SK-N-SH (cell line): ENCODE measurements around the gene SLC16A10. TPM values are rescaled to one million over a fixed set of nuclear protein-coding genes. Genes with fewer than 3 reads are reported as not detected.
A peak's percentile ranks its signal among the peaks of the same experiment; 100 is the strongest.

Source experiments
- CTCF ChIA-PET: fragments of 300-600, 350-600 bp; formaldehyde crosslinking; extraction: SDS; loops from one replicate; lab custom pipeline; 2021; lab: Yijun Ruan, JAX
- POLR2A ChIA-PET: fragments of 350-600 bp; sonication (Branson Sonifier 250); formaldehyde crosslinking; extraction: SDS; loops from one replicate; lab custom pipeline; 2020; ENCODE audit warnings: antibody characterized with exemption, inconsistent platforms; lab: Yijun Ruan, JAX
- DNase-seq: peaks from one replicate; pipeline ENCODE4 v3.0.0; 2012
- H2AFZ ChIP-seq: fragments of 200-600 bp; sonication (generic); 2 replicates; pipeline ENCODE4 v1.8.1; 2016; ENCODE audit warnings: antibody characterized with exemption, mild to moderate bottlenecking, low read depth
- H3F3A ChIP-seq: fragments of 200-600 bp; sonication (generic); replicated peaks from 2 replicates; pipeline ENCODE3; 2016; ENCODE audit warnings: antibody characterized with exemption, mild to moderate bottlenecking; ENCODE audit not compliant: insufficient read depth
- H3K27ac ChIP-seq, 2 experiments: fragments of 200-500 bp in 1 of 2; fragments of 200-600 bp in 1 of 2; sonication (Bioruptor generic) in 1 of 2; sonication (generic), shearing (Covaris generic) in 1 of 2; 2 replicates each; pipeline versions ENCODE4 v1.5.1 to v1.6.1; 2014 to 2016; ENCODE audit warnings: low read depth in 2 of 2, inconsistent platforms in 1 of 2, low read length in 1 of 2, mild to moderate bottlenecking in 1 of 2, mixed read lengths in 1 of 2
- H3K27me3 ChIP-seq: fragments of 200-600 bp; sonication (generic), shearing (Covaris generic); 2 replicates; pipeline ENCODE4 v1.6.1; 2016; ENCODE audit warnings: mixed run types; ENCODE audit not compliant: insufficient read depth
- H3K36me3 ChIP-seq, 2 experiments: fragments of 200-500 bp in 1 of 2; fragments of 200-600 bp in 1 of 2; sonication (Bioruptor generic) in 1 of 2; sonication (generic) in 1 of 2; replicated peaks in 1 of 2; 2 replicates each; pipeline versions ENCODE3 to v1.5.1; 2014 to 2016; ENCODE audit warnings: low read length in 1 of 2, mild to moderate bottlenecking in 1 of 2; ENCODE audit not compliant: insufficient read depth in 2 of 2, control insufficient read depth in 1 of 2
- H3K4me1 ChIP-seq, 2 experiments: fragments of 200-500 bp in 1 of 2; fragments of 200-600 bp in 1 of 2; sonication (Bioruptor generic) in 1 of 2; sonication (generic), shearing (Covaris generic) in 1 of 2; 2 replicates each; pipeline versions ENCODE4 v1.5.1 to v1.6.1; 2014 to 2016; ENCODE audit warnings: low read depth in 1 of 2, low read length in 1 of 2, mixed run types in 1 of 2; ENCODE audit not compliant: insufficient read depth in 2 of 2, control insufficient read depth in 1 of 2
- H3K4me2 ChIP-seq: fragments of 200-600 bp; sonication (generic), shearing (Covaris generic); 2 replicates; pipeline ENCODE4 v1.6.1; 2017; ENCODE audit warnings: mixed run types
- H3K4me3 ChIP-seq, 2 experiments: fragments of 200-500 bp in 1 of 2; fragments of 200-600 bp in 1 of 2; sonication (Bioruptor generic) in 1 of 2; sonication (generic), shearing (Covaris generic) in 1 of 2; 2 replicates each; pipeline versions ENCODE4 v1.5.1 to v1.8.1; 2014 to 2016; ENCODE audit warnings: low read depth in 2 of 2, inconsistent platforms in 1 of 2, low read length in 1 of 2, mild to moderate bottlenecking in 1 of 2, mixed read lengths in 1 of 2, moderate library complexity in 1 of 2
- H3K79me2 ChIP-seq: fragments of 200-600 bp; sonication (generic); 2 replicates; pipeline ENCODE4 v1.8.1; 2017; ENCODE audit warnings: mild to moderate bottlenecking; ENCODE audit not compliant: insufficient read depth
- H3K9ac ChIP-seq: fragments of 200-600 bp; sonication (generic); 2 replicates; pipeline ENCODE4 v1.6.1; 2017; ENCODE audit warnings: mixed run types
- H3K9me2 ChIP-seq: fragments of 200-600 bp; sonication (generic); 2 replicates; pipeline ENCODE4 v1.6.1; 2017; ENCODE audit warnings: mixed run types
- H3K9me3 ChIP-seq: fragments of 200-600 bp; sonication (generic); 2 replicates; pipeline ENCODE4 v1.6.1; 2017; ENCODE audit warnings: mixed run types, mild to moderate bottlenecking, moderate library complexity
- H4K20me1 ChIP-seq: fragments of 200-600 bp; sonication (generic); 2 replicates; pipeline ENCODE4 v1.6.1; 2017; ENCODE audit warnings: mild to moderate bottlenecking, mixed run types; ENCODE audit not compliant: insufficient read depth
- CHD2 ChIP-seq: fragments of 150-350 bp; IDR thresholded peaks from 2 replicates; pipeline ENCODE4 v1.6.1; 2018; ENCODE audit warnings: low read length; ENCODE audit not compliant: partially characterized antibody
- FOXJ3 ChIP-seq: sonication (generic); formaldehyde crosslinking; IDR thresholded peaks from 2 replicates; pipeline ENCODE4 v1.5.1; 2020; ENCODE audit warnings: mild to moderate bottlenecking, missing genetic modification reagents
- FOXM1 ChIP-seq: IDR thresholded peaks from 2 replicates; pipeline ENCODE4 v1.4.0; 2012; ENCODE audit warnings: low read depth, mild to moderate bottlenecking
- NRF1 ChIP-seq: IDR thresholded peaks from 2 replicates; pipeline ENCODE4 v1.6.1; 2012; ENCODE audit warnings: low read depth, mild to moderate bottlenecking, low read length
- RAD21 ChIP-seq: IDR thresholded peaks from 2 replicates; pipeline ENCODE4 v1.6.1; 2012; ENCODE audit warnings: mild to moderate bottlenecking, low read length
- TCF12 ChIP-seq: IDR thresholded peaks from 2 replicates; pipeline ENCODE4 v1.4.0; 2012
- WGBS: methylation state at CpG from one replicate; pipeline ENCODE4 v1.1.6; 2017; ENCODE audit warnings: low lambda C conversion rate; 5-methylcytosine and 5-hydroxymethylcytosine counted together
- polyA plus RNA-seq, 3 experiments: library from polyadenylated mRNA; depleted of rRNA; stranded (reverse); fragments of >200 nt; gene quantifications; 2 replicates each; pipeline ENCODE4 v1.2.3, GENCODE V29; 2012
- TF ChIP-seq, protein P1 (sequence below): fragments of 150-350 bp; IDR thresholded peaks from 2 replicates; pipeline ENCODE4 v1.6.1; 2017; ENCODE audit warnings: antibody characterized with exemption, low read length, low read depth, borderline replicate concordance
- TF ChIP-seq, protein P2 (sequence below): fragments of 200-600 bp; sonication (generic); IDR thresholded peaks from 2 replicates; pipeline ENCODE4 v1.6.1; 2017; ENCODE audit warnings: antibody characterized with exemption, mild to moderate bottlenecking, moderate library complexity

The SLC16A10 gene
- polyA plus RNA-seq, 1 of the 3 experiments (the other 2 are of a cell fraction): 0.12 TPM

DNA sequence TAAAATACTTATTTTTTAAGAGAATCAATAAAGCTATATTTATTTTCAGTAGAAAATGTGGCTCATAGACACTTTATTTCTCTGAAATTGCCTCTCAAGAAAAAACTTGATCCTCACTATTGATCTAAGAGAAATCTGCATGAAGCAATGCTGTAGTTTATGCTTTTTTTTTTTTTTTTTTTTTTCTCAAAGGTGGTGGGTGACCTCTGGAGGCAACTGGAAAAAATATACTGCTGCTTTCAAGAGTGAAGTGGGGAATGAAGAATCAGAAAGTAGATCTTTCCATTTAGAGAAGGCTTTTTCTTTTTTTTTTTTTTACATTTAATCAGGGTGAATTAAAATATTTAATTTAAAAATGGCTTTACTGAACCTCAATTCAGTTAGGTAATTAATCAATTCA, 169.3 kb downstream of the SLC16A10 start:
- peaks cover 6% of the 10 kb centered on the region for H3F3A ChIP-seq
- peak; percentile 53 for TF ChIP-seq RAD21
- TF ChIP-seq, protein P1, sequence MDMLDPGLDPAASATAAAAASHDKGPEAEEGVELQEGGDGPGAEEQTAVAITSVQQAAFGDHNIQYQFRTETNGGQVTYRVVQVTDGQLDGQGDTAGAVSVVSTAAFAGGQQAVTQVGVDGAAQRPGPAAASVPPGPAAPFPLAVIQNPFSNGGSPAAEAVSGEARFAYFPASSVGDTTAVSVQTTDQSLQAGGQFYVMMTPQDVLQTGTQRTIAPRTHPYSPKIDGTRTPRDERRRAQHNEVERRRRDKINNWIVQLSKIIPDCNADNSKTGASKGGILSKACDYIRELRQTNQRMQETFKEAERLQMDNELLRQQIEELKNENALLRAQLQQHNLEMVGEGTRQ: no peak
- TF ChIP-seq, protein P2, sequence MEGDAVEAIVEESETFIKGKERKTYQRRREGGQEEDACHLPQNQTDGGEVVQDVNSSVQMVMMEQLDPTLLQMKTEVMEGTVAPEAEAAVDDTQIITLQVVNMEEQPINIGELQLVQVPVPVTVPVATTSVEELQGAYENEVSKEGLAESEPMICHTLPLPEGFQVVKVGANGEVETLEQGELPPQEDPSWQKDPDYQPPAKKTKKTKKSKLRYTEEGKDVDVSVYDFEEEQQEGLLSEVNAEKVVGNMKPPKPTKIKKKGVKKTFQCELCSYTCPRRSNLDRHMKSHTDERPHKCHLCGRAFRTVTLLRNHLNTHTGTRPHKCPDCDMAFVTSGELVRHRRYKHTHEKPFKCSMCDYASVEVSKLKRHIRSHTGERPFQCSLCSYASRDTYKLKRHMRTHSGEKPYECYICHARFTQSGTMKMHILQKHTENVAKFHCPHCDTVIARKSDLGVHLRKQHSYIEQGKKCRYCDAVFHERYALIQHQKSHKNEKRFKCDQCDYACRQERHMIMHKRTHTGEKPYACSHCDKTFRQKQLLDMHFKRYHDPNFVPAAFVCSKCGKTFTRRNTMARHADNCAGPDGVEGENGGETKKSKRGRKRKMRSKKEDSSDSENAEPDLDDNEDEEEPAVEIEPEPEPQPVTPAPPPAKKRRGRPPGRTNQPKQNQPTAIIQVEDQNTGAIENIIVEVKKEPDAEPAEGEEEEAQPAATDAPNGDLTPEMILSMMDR: peak; percentile 53
- H3K36me3 ChIP-seq: no peaks in the 10 kb centered on the region
- peaks cover 0 to 10% of the 10 kb centered on the region in 2 experiments; a peak in 2 of 4 replicates for H3K4me1 ChIP-seq
- no peak overlapping the region for H3K9ac ChIP-seq
- H3K4me3 ChIP-seq: no peak overlapping the region
- H3K27ac ChIP-seq: no peak overlapping the region
- no peaks in the 10 kb centered on the region for H3K9me3 ChIP-seq
- ChIA-PET POLR2A (no interaction called here), CTCF (interaction anchor here (1.1 kb wide), 1 partner anchor 234 kb away, joined by 3 read pairs; no protein-coding TSS in a partner anchor)
- DNase-seq: no peak
- H4K20me1 ChIP-seq: no peaks in the 10 kb centered on the region
- no peaks in the 10 kb centered on the region for H3K27me3 ChIP-seq
- no peak overlapping the region for H2AFZ ChIP-seq
- H3K9me2 ChIP-seq: no peaks in the 10 kb centered on the region
- no peak overlapping the region for H3K4me2 ChIP-seq
- H3K79me2 ChIP-seq: peaks cover 23% of the 10 kb centered on the region

DNA sequence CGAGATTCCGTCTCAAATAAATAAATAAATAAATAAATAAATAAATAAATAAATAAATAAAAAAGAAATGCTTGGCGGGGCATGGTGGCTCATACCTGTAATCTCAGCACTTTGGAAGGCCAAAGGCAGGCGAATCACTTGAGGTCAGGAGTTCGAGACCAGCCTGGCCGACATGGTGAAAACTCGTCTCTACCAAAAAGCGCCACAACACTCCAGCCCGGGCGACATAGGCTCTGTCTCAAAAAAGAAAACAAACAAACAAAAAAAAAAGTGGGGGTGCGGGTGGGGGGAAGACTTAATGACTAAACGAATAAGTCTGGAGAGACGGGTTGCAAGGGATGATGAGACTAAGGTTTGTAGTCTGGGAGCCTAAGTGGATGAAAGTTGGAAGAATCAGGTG, 170.7 kb downstream of the SLC16A10 start:
- no peak overlapping the region for H3K4me2 ChIP-seq
- no peaks in the 10 kb centered on the region for H3K9me3 ChIP-seq
- 90% methylated on average over 13 of the region's 13 CpGs for WGBS
- POLR2A ChIA-PET: no interaction called here
- no peak for DNase-seq
- no peak for TF ChIP-seq NRF1
- no peaks in the 10 kb centered on the region for H3K27me3 ChIP-seq
- no peaks in the 10 kb centered on the region for H3K9me2 ChIP-seq
- H3K4me1 ChIP-seq: peaks cover 0 to 10% of the 10 kb centered on the region in 2 experiments; a peak in 2 of 4 replicates
- CTCF ChIA-PET: interaction anchor here (1.0 to 2.1 kb wide), 11 partner anchors 13 to 786 kb away, joined by 3 to 32 read pairs (median 5); no protein-coding TSS in a partner anchor
- no peak overlapping the region for H3K4me3 ChIP-seq
- no peak overlapping the region for H3K27ac ChIP-seq
- H3F3A ChIP-seq: peaks cover 6% of the 10 kb centered on the region
- peaks cover 36% of the 10 kb centered on the region for H3K79me2 ChIP-seq
- H3K36me3 ChIP-seq: no peaks in the 10 kb centered on the region
- no peak overlapping the region for H2AFZ ChIP-seq
- H3K9ac ChIP-seq: no peak overlapping the region
- H4K20me1 ChIP-seq: no peaks in the 10 kb centered on the region

DNA sequence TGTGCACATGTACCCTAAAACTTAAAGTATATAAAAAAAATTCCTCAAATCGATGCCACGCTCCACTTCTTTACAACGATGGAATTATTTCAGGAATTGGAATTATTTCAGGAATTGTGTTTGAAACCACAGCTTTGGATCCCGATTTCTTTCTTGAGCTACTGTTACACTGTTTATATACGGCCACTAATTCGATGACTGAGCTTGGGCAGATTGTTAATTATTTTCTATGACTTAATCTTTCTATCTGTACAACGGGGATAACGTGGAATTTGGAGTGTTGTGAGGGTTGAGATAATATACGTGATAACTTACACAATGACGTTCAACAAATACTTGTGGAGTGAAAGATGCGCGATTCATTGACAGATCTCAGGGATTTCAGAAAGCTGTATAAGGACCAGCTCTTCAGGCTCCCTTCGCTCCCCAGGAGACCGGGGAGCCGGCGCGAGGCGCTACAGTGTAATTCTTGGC, 171.3 kb downstream of the SLC16A10 start:
- no peaks in the 10 kb centered on the region; the same call in 1 of the 2 replicates for H4K20me1 ChIP-seq
- TF ChIP-seq CHD2 (no peak), FOXM1 (no peak), FOXJ3 (CRISPR knock-in tag) (0 out of 2 replicates have a peak, but pooled peaks have one; percentile 6), TCF12 (no peak)
- TF ChIP-seq, protein P2: no peak
- peaks cover 0 to 10% of the 10 kb centered on the region in 2 experiments; a peak in 2 of 4 replicates for H3K4me1 ChIP-seq
- H3K9ac ChIP-seq: peak overlapping the region; percentile 52; the same call in 1 of the 2 replicates
- DNase-seq: no peak
- H3K36me3 ChIP-seq: no peaks in the 10 kb centered on the region
- H3K4me3 ChIP-seq: peak overlapping the region; percentile 74 to 98
- H3K79me2 ChIP-seq: peaks cover 36% of the 10 kb centered on the region
- peak overlapping the region; percentile 94 for H3K4me2 ChIP-seq
- H3F3A ChIP-seq: peaks cover 10% of the 10 kb centered on the region
- ChIA-PET POLR2A (interaction anchor here (0.8 to 1.3 kb wide), 7 partner anchors 220 to 785 kb away, joined by 3 to 6 read pairs (median 3); partner anchors contain the start of genes GTF3C6, REV3L and RPF2), CTCF (interaction anchor here (0.6 to 2.1 kb wide), 48 partner anchors 9 to 905 kb away, joined by 3 to 32 read pairs (median 4); no protein-coding TSS in a partner anchor)
- H3K27ac ChIP-seq: peak overlapping the region; percentile 63 to 85
- no peaks in the 10 kb centered on the region for H3K9me2 ChIP-seq
- no peaks in the 10 kb centered on the region for H3K27me3 ChIP-seq
- 15% methylated on average over 18 of the region's 18 CpGs for WGBS
- no peaks in the 10 kb centered on the region for H3K9me3 ChIP-seq
- peak overlapping the region; percentile 88 for H2AFZ ChIP-seq
